ENCODE data around the gene ZNF28. TPM values are rescaled to one million over a fixed set of nuclear protein-coding genes. Genes with fewer than 3 reads are reported as not detected.
"Not testable (repeated sequence)": the region's sequence is repeated elsewhere in the genome, so short reads cannot be mapped to it uniquely, and the experiment has no call there.

The ZNF28 gene
- 15.0 and 23.2 TPM in 2 replicates for total RNA-seq

DNA sequence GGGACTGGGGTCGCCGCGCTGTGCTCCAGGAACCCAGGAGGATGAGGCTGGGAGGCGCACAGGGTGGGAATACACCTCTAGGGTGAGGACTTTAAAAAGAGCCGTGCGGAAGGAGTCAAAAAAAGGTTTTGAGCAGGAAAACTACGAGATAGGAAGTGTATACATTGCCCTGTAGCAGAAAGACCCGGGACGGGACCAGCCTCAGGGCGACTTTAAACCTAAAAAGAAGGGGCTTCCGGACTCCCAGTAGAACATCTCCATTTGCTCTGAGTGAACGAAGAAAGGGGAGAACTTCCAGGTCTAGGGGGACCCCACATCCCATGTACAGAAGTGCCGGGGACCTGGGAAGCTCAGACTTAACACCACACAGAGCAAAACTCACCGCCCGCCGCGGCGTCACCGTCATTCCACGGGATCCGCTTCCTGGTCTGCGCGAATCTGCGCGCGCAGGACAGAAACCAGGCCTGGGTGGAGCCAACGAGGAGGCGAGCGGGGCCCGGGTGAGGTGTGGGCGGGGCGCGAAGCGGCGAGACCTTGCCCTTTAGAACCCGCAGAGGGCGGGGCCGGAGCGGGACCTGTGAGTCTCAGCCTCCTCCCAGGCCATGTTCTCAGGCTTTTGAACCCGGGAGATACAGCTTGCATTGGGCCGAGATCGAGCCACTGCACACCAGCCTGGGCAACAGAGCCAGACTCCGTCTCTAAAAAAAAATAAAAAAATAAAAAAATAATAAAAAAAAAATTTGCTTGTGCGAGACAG lies at the start of gene ZNF28:
ZNF28 (minus strand) TSS at position 430 of the 757 bp plus-strand sequence. CDS start 3,675 bp downstream, outside the sequence.
- not testable (repeated sequence) for H3K79me2 ChIP-seq (ENCODE audit: insufficient read depth, low read length); H3K9me3 ChIP-seq (ENCODE audit: low read depth, low read length); H4K20me1 ChIP-seq (ENCODE audit: insufficient read depth, low read length); DNase-seq (ENCODE audit: insufficient read length, low spot score, missing footprints); H3K36me3 ChIP-seq (ENCODE audit: insufficient read depth, low read length); H3K4me1 ChIP-seq (ENCODE audit: insufficient read depth, low read length); H3K27ac ChIP-seq (ENCODE audit: low read depth, low read length); H3K27me3 ChIP-seq (ENCODE audit: insufficient read depth, low read length)
- H2AFZ ChIP-seq (ENCODE audit: low read length): peak within 1 kb of the TSS; percentile 91
- peak within 1 kb of the TSS; percentile 78 for H3K4me3 ChIP-seq (ENCODE audit: insufficient read depth, low read length)
- peak within 1 kb of the TSS; percentile 81 for H3K4me2 ChIP-seq (ENCODE audit: insufficient read depth, low read length)

DNA sequence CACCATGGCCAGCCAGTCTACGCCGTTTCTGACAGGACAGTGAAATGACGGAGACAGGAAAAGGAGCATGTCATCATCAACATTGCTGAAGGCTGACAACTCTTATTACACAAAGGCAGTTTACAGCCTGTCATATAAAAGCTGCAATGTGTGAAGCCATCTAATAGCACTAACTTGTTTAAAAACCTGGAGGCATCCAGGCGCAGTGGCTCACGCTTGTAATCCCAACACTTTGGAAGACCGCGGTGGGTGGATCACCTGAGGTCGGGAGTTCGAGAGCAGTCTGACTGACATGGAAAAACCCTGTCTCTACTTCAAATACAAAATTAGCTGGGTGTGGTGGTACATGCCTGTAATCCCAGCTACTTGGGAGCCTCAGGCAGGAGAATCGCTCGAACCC lies 46.6 kb upstream of the ZNF28 start:
- H3K27ac ChIP-seq (ENCODE audit: low read depth, low read length); H3K4me1 ChIP-seq (ENCODE audit: insufficient read depth, low read length); H3K36me3 ChIP-seq (ENCODE audit: insufficient read depth, low read length); H3K4me2 ChIP-seq (ENCODE audit: insufficient read depth, low read length); H4K20me1 ChIP-seq (ENCODE audit: insufficient read depth, low read length); H3K9me3 ChIP-seq (ENCODE audit: low read depth, low read length); H3K27me3 ChIP-seq (ENCODE audit: insufficient read depth, low read length); H2AFZ ChIP-seq (ENCODE audit: low read length); H3K79me2 ChIP-seq (ENCODE audit: insufficient read depth, low read length); DNase-seq (ENCODE audit: insufficient read length, low spot score, missing footprints); H3K4me3 ChIP-seq (ENCODE audit: insufficient read depth, low read length): not testable (repeated sequence)

DNA sequence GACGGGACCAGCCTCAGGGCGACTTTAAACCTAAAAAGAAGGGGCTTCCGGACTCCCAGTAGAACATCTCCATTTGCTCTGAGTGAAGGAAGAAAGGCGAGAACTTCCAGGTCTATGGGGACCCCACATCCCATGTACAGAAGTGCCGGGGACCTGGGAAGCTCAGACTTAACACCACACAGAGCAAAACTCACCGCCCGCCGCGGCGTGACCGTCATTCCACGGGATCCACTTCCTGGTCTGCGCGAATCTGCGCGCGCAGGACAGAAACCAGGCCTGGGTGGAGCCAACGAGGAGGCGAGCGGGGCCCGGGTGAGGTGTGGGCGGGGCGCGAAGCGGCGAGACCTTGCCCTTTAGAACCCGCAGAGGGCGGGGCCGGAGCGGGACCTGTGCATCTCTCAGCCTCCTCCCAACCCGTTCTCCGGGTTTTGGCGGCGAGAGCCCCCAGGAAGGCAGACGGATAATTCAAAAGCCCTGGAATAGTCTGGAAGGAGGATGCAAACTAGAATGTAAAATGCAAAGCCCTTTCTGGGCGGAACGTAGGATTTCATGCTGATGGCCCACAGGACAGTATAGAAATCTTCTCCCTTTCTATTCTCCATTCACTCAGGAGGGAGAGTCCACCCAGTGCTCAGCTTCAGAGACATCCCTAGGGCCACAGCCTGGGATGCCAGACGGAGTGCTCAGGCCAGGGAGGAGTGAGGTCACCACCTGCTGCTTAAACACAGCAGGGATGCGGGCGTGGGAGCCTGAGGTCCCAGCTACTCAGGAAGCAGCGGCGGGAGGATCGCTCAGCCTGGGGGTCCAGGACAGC lies 36.2 kb upstream of the ZNF28 start, which contains the start of gene ZNF468:
ZNF468 (minus strand) TSS at position 242 of the 814 bp plus-strand sequence. CDS start 3,347 bp downstream, outside the sequence.
- peak within 1 kb of the TSS; percentile 80 for H3K4me3 ChIP-seq (ENCODE audit: insufficient read depth, low read length)
- peak within 1 kb of the TSS; percentile 68 for H3K27ac ChIP-seq (ENCODE audit: low read depth, low read length)
- H3K9me3 ChIP-seq (ENCODE audit: low read depth, low read length); H3K27me3 ChIP-seq (ENCODE audit: insufficient read depth, low read length); H3K79me2 ChIP-seq (ENCODE audit: insufficient read depth, low read length); H3K4me1 ChIP-seq (ENCODE audit: insufficient read depth, low read length); H4K20me1 ChIP-seq (ENCODE audit: insufficient read depth, low read length): not testable (repeated sequence)
- H3K36me3 ChIP-seq (ENCODE audit: insufficient read depth, low read length): peaks cover 12% of the 10 kb centered on the region
- peak; percentile 39 for DNase-seq (ENCODE audit: insufficient read length, low spot score, missing footprints)
- peak within 1 kb of the TSS; percentile 96 for H3K4me2 ChIP-seq (ENCODE audit: insufficient read depth, low read length)
- peak within 1 kb of the TSS; percentile 97 for H2AFZ ChIP-seq (ENCODE audit: low read length)

DNA sequence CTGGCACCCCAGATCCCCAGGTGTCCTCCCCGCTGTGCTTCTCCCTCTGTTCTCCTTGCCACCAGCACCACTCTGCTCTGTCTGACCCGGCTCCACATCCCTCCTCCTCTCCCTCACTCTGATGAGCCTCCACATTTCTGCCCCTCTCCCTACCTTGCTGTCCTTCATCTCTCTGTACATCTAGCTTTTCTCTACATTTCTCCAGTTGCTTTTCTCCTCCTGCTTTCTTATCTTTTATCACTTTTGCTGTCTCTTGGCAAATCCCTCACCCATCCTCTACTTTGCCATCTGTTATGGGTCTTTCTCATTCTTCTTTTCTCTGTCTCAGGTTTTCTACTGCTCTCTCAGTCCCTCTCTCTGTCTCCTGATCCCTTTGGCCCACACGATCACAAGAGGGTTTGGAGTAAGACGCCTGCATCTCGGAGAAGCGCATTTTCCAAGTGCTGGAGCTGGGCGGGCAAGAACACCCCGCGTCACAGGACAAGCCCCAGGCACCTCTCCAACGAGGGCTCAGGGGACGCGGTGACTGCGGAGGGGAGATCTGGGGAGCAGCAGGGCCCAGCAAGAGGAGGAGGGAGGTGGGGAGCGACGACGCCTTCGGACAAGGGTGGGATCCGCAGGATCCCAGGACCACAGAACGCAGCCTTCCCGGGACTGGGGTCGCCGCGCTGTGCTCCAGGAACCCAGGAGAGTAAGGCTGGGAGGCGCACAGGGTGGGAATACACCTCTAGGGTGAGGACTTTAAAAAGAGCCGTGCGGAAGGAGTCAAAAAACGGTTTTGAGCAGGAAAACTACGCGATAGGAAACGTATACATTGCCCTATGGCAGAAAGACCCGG lies 35.3 kb upstream of the ZNF28 start:
- H3K27me3 ChIP-seq (ENCODE audit: insufficient read depth, low read length); H3K4me1 ChIP-seq (ENCODE audit: insufficient read depth, low read length); H4K20me1 ChIP-seq (ENCODE audit: insufficient read depth, low read length); H3K9me3 ChIP-seq (ENCODE audit: low read depth, low read length); H3K79me2 ChIP-seq (ENCODE audit: insufficient read depth, low read length); DNase-seq (ENCODE audit: insufficient read length, low spot score, missing footprints): not testable (repeated sequence)
- Histone ChIP-seq H3K36me3 (ENCODE audit: insufficient read depth, low read length) (peaks cover 14% of the 10 kb centered on the region), H3K4me2 (ENCODE audit: insufficient read depth, low read length) (peak overlapping the region; percentile 96), H3K27ac (ENCODE audit: low read depth, low read length) (peak overlapping the region; percentile 68), H2AFZ (ENCODE audit: low read length) (peak overlapping the region; percentile 94), H3K4me3 (ENCODE audit: insufficient read depth, low read length) (peak overlapping the region; percentile 80)

DNA sequence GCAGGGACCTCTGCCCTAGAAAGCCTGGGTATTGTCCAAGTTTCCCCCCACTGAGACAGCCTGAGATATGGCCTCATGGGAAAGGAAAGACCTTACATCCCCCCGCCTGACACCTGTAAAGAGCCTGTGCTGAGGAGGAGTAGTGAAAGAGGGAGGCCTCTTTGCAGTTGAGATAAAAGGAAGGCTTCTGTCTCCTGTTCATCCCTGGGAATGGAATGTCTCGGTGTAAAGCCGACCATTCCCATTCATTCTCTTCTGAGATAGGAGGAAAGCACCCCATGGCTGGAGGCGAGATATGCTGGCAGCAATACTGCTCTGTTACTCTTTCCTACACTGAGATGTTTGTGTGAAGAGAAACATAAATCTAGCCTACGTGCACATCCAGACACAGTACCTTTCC lies 25.9 kb upstream of the ZNF28 start:
- Histone ChIP-seq H3K9me3 (ENCODE audit: low read depth, low read length) (peaks cover 12% of the 10 kb centered on the region), H3K36me3 (ENCODE audit: insufficient read depth, low read length) (peaks cover 68% of the 10 kb centered on the region)
- not testable (repeated sequence) for H3K79me2 ChIP-seq (ENCODE audit: insufficient read depth, low read length); H3K4me3 ChIP-seq (ENCODE audit: insufficient read depth, low read length); H4K20me1 ChIP-seq (ENCODE audit: insufficient read depth, low read length); H3K27ac ChIP-seq (ENCODE audit: low read depth, low read length); DNase-seq (ENCODE audit: insufficient read length, low spot score, missing footprints); H3K27me3 ChIP-seq (ENCODE audit: insufficient read depth, low read length); H2AFZ ChIP-seq (ENCODE audit: low read length); H3K4me1 ChIP-seq (ENCODE audit: insufficient read depth, low read length); H3K4me2 ChIP-seq (ENCODE audit: insufficient read depth, low read length)

DNA sequence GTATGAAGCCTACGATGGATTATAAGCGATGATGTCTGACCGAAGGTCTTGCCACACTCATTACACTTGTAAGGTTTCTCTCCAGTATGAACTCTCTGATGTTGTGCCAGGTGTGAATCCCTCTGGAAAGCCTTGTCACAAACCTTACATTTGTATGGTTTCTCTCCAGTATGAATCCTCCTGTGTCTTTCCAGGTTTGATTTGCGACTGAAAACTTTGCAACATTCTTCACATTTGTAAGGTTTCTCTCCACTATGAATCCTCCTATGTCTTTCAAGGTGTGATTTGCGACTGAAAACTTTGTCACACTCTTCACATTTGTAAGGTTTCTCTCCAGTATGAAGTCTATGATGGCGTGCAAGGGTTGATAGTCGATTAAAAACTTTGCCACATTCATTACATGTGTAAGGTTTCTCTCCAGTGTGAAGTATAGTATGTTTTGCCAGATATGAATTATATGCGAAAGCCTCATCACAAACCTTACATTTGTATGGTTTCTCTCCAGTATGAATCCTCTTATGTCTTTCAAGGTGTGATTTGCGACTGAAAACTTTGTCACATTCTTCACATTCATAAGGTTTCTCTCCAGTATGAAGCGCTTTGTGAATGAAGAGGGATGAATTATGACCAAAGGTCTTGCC lies 19.5 kb upstream of the ZNF28 start:
- DNase-seq (ENCODE audit: insufficient read length, low spot score, missing footprints); H4K20me1 ChIP-seq (ENCODE audit: insufficient read depth, low read length); H3K79me2 ChIP-seq (ENCODE audit: insufficient read depth, low read length); H2AFZ ChIP-seq (ENCODE audit: low read length); H3K4me2 ChIP-seq (ENCODE audit: insufficient read depth, low read length); H3K27ac ChIP-seq (ENCODE audit: low read depth, low read length); H3K27me3 ChIP-seq (ENCODE audit: insufficient read depth, low read length); H3K4me3 ChIP-seq (ENCODE audit: insufficient read depth, low read length); H3K4me1 ChIP-seq (ENCODE audit: insufficient read depth, low read length): not testable (repeated sequence)
- peaks cover 36% of the 10 kb centered on the region for H3K9me3 ChIP-seq (ENCODE audit: low read depth, low read length)
- peaks cover 69% of the 10 kb centered on the region for H3K36me3 ChIP-seq (ENCODE audit: insufficient read depth, low read length)

DNA sequence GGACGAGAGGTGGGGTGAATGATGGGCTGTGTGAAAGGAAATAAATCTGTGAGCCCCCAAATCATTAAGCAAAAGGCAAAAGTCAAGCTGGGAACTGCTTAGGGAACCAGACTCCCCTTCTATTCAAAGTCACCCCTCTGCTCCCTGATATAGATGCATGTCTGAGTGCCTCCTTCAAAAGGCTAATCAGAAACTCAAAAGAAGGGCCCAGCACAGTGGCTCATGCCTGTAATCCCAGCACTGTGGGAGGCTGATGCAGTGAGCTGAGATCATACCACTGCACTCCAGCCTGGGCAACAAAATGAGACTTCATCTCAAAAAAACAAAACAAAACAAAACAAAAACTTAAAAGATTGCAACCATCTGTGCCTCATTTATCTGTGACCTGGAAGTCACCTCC lies 12.9 kb upstream of the ZNF28 start:
- not testable (repeated sequence) for H3K4me2 ChIP-seq (ENCODE audit: insufficient read depth, low read length); H2AFZ ChIP-seq (ENCODE audit: low read length); H4K20me1 ChIP-seq (ENCODE audit: insufficient read depth, low read length); H3K79me2 ChIP-seq (ENCODE audit: insufficient read depth, low read length); H3K9me3 ChIP-seq (ENCODE audit: low read depth, low read length); H3K4me3 ChIP-seq (ENCODE audit: insufficient read depth, low read length); H3K4me1 ChIP-seq (ENCODE audit: insufficient read depth, low read length); H3K27ac ChIP-seq (ENCODE audit: low read depth, low read length); H3K27me3 ChIP-seq (ENCODE audit: insufficient read depth, low read length); H3K36me3 ChIP-seq (ENCODE audit: insufficient read depth, low read length); DNase-seq (ENCODE audit: insufficient read length, low spot score, missing footprints)

DNA sequence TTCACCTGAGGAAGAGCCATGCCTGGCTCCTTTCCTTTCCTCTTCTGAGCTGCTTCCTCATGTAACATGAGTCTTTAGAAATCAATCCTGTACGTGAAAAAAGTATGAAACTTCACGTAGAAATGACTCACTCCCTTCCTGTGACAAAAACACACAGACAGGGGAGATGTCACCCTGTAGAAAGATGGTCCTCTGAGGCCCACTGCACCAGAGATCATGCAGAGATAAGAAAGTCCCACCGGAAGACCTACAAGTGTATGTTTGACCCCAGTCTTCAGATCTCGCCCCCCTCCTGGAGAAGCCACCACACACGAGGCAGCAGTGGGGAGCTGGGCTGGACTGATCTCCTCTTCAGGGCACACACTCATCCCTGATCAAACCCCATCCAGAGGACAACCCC lies 12.1 kb upstream of the ZNF28 start:
- H3K79me2 ChIP-seq (ENCODE audit: insufficient read depth, low read length); H4K20me1 ChIP-seq (ENCODE audit: insufficient read depth, low read length); H3K27ac ChIP-seq (ENCODE audit: low read depth, low read length); H3K27me3 ChIP-seq (ENCODE audit: insufficient read depth, low read length); H3K4me3 ChIP-seq (ENCODE audit: insufficient read depth, low read length); H3K4me1 ChIP-seq (ENCODE audit: insufficient read depth, low read length); H3K36me3 ChIP-seq (ENCODE audit: insufficient read depth, low read length); H3K4me2 ChIP-seq (ENCODE audit: insufficient read depth, low read length); H3K9me3 ChIP-seq (ENCODE audit: low read depth, low read length); DNase-seq (ENCODE audit: insufficient read length, low spot score, missing footprints); H2AFZ ChIP-seq (ENCODE audit: low read length): not testable (repeated sequence)
